ENCODE results near the gene PCDHGA1. TPM values are rescaled to one million over a fixed set of nuclear protein-coding genes. Genes with fewer than 3 reads are reported as not detected.

PCDHGA1 gene
- polyA plus RNA-seq, 2 donors, result 0.13 to 0.22 TPM

GRCh38 chr5:141524604-141525597 lies 194.6 kb downstream of the PCDHGA1 start:
- H3K36me3 ChIP-seq (ENCODE audit: control insufficient read depth in 2 of 2, insufficient read depth in 2 of 2, low read length in 1 of 2), result peaks cover 6 to 19% of the 10 kb centered on the region in 2 donors

GRCh38 chr5:141525653-141526052 lies 195.3 kb downstream of the PCDHGA1 start:
- Histone ChIP-seq H3K27ac (ENCODE audit: low read depth in 2 of 2, low read length in 1 of 2) (peak overlapping the region in 1 of 2 donors; percentile 24), H3K4me3 (ENCODE audit: low read depth in 1 of 2, low read length in 2 of 2) (no peak overlapping the region), H3K36me3 (ENCODE audit: control insufficient read depth in 2 of 2, insufficient read depth in 2 of 2, low read length in 1 of 2) (peaks cover 6 to 19% of the 10 kb centered on the region in 2 donors), H3K4me1 (ENCODE audit: control insufficient read depth in 2 of 2, insufficient read depth in 2 of 2, low read length in 1 of 2) (peaks cover 0 to 5% of the 10 kb centered on the region in 2 donors), H3K27me3 (ENCODE audit: control insufficient read depth in 1 of 2, insufficient read depth in 2 of 2, low read length in 2 of 2) (no peaks in the 10 kb centered on the region), H3K9me3 (ENCODE audit: control insufficient read depth in 2 of 2, insufficient read depth in 1 of 2, low read depth in 1 of 2, low read length in 1 of 2) (no peaks in the 10 kb centered on the region)
- 62 to 73% methylated on average over 7 of the region's 7 CpGs for WGBS, 2 donors

More at GRCh38 chr5:141524604-141525597, 194.6 kb downstream of the PCDHGA1 start:
- Histone ChIP-seq H3K27me3 (ENCODE audit: control insufficient read depth in 1 of 2, insufficient read depth in 2 of 2, low read length in 2 of 2) (no peaks in the 10 kb centered on the region), H3K4me3 (ENCODE audit: low read depth in 1 of 2, low read length in 2 of 2) (no peak overlapping the region), H3K27ac (ENCODE audit: low read depth in 2 of 2, low read length in 1 of 2) (peak overlapping the region; percentile 44 to 58), H3K4me1 (ENCODE audit: control insufficient read depth in 2 of 2, insufficient read depth in 2 of 2, low read length in 1 of 2) (peaks cover 0 to 5% of the 10 kb centered on the region in 2 donors), H3K9me3 (ENCODE audit: control insufficient read depth in 2 of 2, insufficient read depth in 1 of 2, low read depth in 1 of 2, low read length in 1 of 2) (no peaks in the 10 kb centered on the region)
- WGBS, 2 donors, result 34 to 38% methylated on average over 12 of the region's 12 CpGs

GRCh38 chr5:141527426-141527825 lies 197.1 kb downstream of the PCDHGA1 start:
- Histone ChIP-seq H3K27ac (ENCODE audit: low read depth in 2 of 2, low read length in 1 of 2) (no peak overlapping the region), H3K27me3 (ENCODE audit: control insufficient read depth in 1 of 2, insufficient read depth in 2 of 2, low read length in 2 of 2) (no peaks in the 10 kb centered on the region), H3K4me3 (ENCODE audit: low read depth in 1 of 2, low read length in 2 of 2) (no peak overlapping the region), H3K9me3 (ENCODE audit: control insufficient read depth in 2 of 2, insufficient read depth in 1 of 2, low read depth in 1 of 2, low read length in 1 of 2) (no peaks in the 10 kb centered on the region), H3K4me1 (ENCODE audit: control insufficient read depth in 2 of 2, insufficient read depth in 2 of 2, low read length in 1 of 2) (peaks cover 0 to 5% of the 10 kb centered on the region in 2 donors), H3K36me3 (ENCODE audit: control insufficient read depth in 2 of 2, insufficient read depth in 2 of 2, low read length in 1 of 2) (peaks cover 6 to 19% of the 10 kb centered on the region in 2 donors)
- WGBS, 2 donors, result 63 to 67% methylated on average over 1 of the region's 1 CpG

- Histone ChIP-seq H3K27me3 (ENCODE audit: control insufficient read depth in 1 of 2, insufficient read depth in 2 of 2, low read length in 2 of 2) (no peaks in the 10 kb centered on the region), H3K4me1 (ENCODE audit: control insufficient read depth in 2 of 2, insufficient read depth in 2 of 2, low read length in 1 of 2) (peaks cover 0 to 5% of the 10 kb centered on the region in 2 donors)
These were observed 198.1 kb downstream of the PCDHGA1 start for GRCh38 chr5:141528291-141528984.

GRCh38 chr5:141529002-141529401 lies 198.7 kb downstream of the PCDHGA1 start:
- 54 to 66% methylated on average over 5 of the region's 5 CpGs for WGBS, 2 donors
- Histone ChIP-seq H3K27ac (ENCODE audit: low read depth in 2 of 2, low read length in 1 of 2) (peak overlapping the region; percentile 60 to 84), H3K4me3 (ENCODE audit: low read depth in 1 of 2, low read length in 2 of 2) (no peak overlapping the region), H3K4me1 (ENCODE audit: control insufficient read depth in 2 of 2, insufficient read depth in 2 of 2, low read length in 1 of 2) (peaks cover 0 to 5% of the 10 kb centered on the region in 2 donors), H3K36me3 (ENCODE audit: control insufficient read depth in 2 of 2, insufficient read depth in 2 of 2, low read length in 1 of 2) (peaks cover 6 to 14% of the 10 kb centered on the region in 2 donors), H3K9me3 (ENCODE audit: control insufficient read depth in 2 of 2, insufficient read depth in 1 of 2, low read depth in 1 of 2, low read length in 1 of 2) (no peaks in the 10 kb centered on the region), H3K27me3 (ENCODE audit: control insufficient read depth in 1 of 2, insufficient read depth in 2 of 2, low read length in 2 of 2) (no peaks in the 10 kb centered on the region)

More at GRCh38 chr5:141528291-141528984, 198.1 kb downstream of the PCDHGA1 start:
- H3K4me3 ChIP-seq (ENCODE audit: low read depth in 1 of 2, low read length in 2 of 2), result no peak overlapping the region
- peaks cover 6 to 17% of the 10 kb centered on the region in 2 donors for H3K36me3 ChIP-seq (ENCODE audit: control insufficient read depth in 2 of 2, insufficient read depth in 2 of 2, low read length in 1 of 2)
- H3K9me3 ChIP-seq (ENCODE audit: control insufficient read depth in 2 of 2, insufficient read depth in 1 of 2, low read depth in 1 of 2, low read length in 1 of 2), result no peaks in the 10 kb centered on the region
- peak overlapping the region; percentile 60 to 84 for H3K27ac ChIP-seq (ENCODE audit: low read depth in 2 of 2, low read length in 1 of 2)
- 55 to 57% methylated on average over 11 of the region's 11 CpGs for WGBS, 2 donors

- 90 to 94% methylated on average over 7 of the region's 7 CpGs for WGBS, 2 donors
- peak overlapping the region in 1 of 2 donors; percentile 84 for H3K27ac ChIP-seq (ENCODE audit: low read depth in 2 of 2, low read length in 1 of 2)
- peaks cover 0 to 5% of the 10 kb centered on the region in 2 donors for H3K4me1 ChIP-seq (ENCODE audit: control insufficient read depth in 2 of 2, insufficient read depth in 2 of 2, low read length in 1 of 2)
- H3K36me3 ChIP-seq (ENCODE audit: control insufficient read depth in 2 of 2, insufficient read depth in 2 of 2, low read length in 1 of 2), result peaks cover 6 to 12% of the 10 kb centered on the region in 2 donors
- H3K9me3 ChIP-seq (ENCODE audit: control insufficient read depth in 2 of 2, insufficient read depth in 1 of 2, low read depth in 1 of 2, low read length in 1 of 2), result no peaks in the 10 kb centered on the region
- H3K27me3 ChIP-seq (ENCODE audit: control insufficient read depth in 1 of 2, insufficient read depth in 2 of 2, low read length in 2 of 2), result no peaks in the 10 kb centered on the region
- no peak overlapping the region for H3K4me3 ChIP-seq (ENCODE audit: low read depth in 1 of 2, low read length in 2 of 2)
These were observed 199.6 kb downstream of the PCDHGA1 start for GRCh38 chr5:141529873-141530272.

GRCh38 chr5:141532726-141533125 lies 202.4 kb downstream of the PCDHGA1 start:
- Histone ChIP-seq H3K27ac (ENCODE audit: low read depth in 2 of 2, low read length in 1 of 2) (no peak overlapping the region), H3K4me3 (ENCODE audit: low read depth in 1 of 2, low read length in 2 of 2) (no peak overlapping the region), H3K27me3 (ENCODE audit: control insufficient read depth in 1 of 2, insufficient read depth in 2 of 2, low read length in 2 of 2) (no peaks in the 10 kb centered on the region), H3K4me1 (ENCODE audit: control insufficient read depth in 2 of 2, insufficient read depth in 2 of 2, low read length in 1 of 2) (peaks cover 0 to 5% of the 10 kb centered on the region in 2 donors), H3K9me3 (ENCODE audit: control insufficient read depth in 2 of 2, insufficient read depth in 1 of 2, low read depth in 1 of 2, low read length in 1 of 2) (no peaks in the 10 kb centered on the region), H3K36me3 (ENCODE audit: control insufficient read depth in 2 of 2, insufficient read depth in 2 of 2, low read length in 1 of 2) (peaks cover 0 to 5% of the 10 kb centered on the region in 2 donors)
- WGBS, 2 donors, result 94 to 100% methylated on average over 1 of the region's 1 CpG

GRCh38 chr5:141533897-141534296 lies 203.6 kb downstream of the PCDHGA1 start:
- 96 to 100% methylated on average over 1 of the region's 1 CpG for WGBS, 2 donors
- H3K9me3 ChIP-seq (ENCODE audit: control insufficient read depth in 2 of 2, insufficient read depth in 1 of 2, low read depth in 1 of 2, low read length in 1 of 2), result no peaks in the 10 kb centered on the region
- peaks cover 0 to 3% of the 10 kb centered on the region in 2 donors for H3K36me3 ChIP-seq (ENCODE audit: control insufficient read depth in 2 of 2, insufficient read depth in 2 of 2, low read length in 1 of 2)

GRCh38 chr5:141534492-141535213 lies 204.3 kb downstream of the PCDHGA1 start:
- H3K36me3 ChIP-seq (ENCODE audit: control insufficient read depth in 2 of 2, insufficient read depth in 2 of 2, low read length in 1 of 2), result no peaks in the 10 kb centered on the region
- H3K27me3 ChIP-seq (ENCODE audit: control insufficient read depth in 1 of 2, insufficient read depth in 2 of 2, low read length in 2 of 2), result no peaks in the 10 kb centered on the region
- no peaks in the 10 kb centered on the region for H3K4me1 ChIP-seq (ENCODE audit: control insufficient read depth in 2 of 2, insufficient read depth in 2 of 2, low read length in 1 of 2)
- H3K4me3 ChIP-seq (ENCODE audit: low read depth in 1 of 2, low read length in 2 of 2), result no peak overlapping the region
- 95 to 97% methylated on average over 4 of the region's 4 CpGs for WGBS, 2 donors
- no peak overlapping the region for H3K27ac ChIP-seq (ENCODE audit: low read depth in 2 of 2, low read length in 1 of 2)
- H3K9me3 ChIP-seq (ENCODE audit: control insufficient read depth in 2 of 2, insufficient read depth in 1 of 2, low read depth in 1 of 2, low read length in 1 of 2), result no peaks in the 10 kb centered on the region

More at GRCh38 chr5:141533897-141534296, 203.6 kb downstream of the PCDHGA1 start:
- Histone ChIP-seq H3K4me1 (ENCODE audit: control insufficient read depth in 2 of 2, insufficient read depth in 2 of 2, low read length in 1 of 2) (no peaks in the 10 kb centered on the region), H3K4me3 (ENCODE audit: low read depth in 1 of 2, low read length in 2 of 2) (no peak overlapping the region), H3K27ac (ENCODE audit: low read depth in 2 of 2, low read length in 1 of 2) (no peak overlapping the region), H3K27me3 (ENCODE audit: control insufficient read depth in 1 of 2, insufficient read depth in 2 of 2, low read length in 2 of 2) (no peaks in the 10 kb centered on the region)

Data from esophagus (tissue), 2 donors.